ENCODE results near the gene CRYBA2. TPM values are rescaled to one million over a fixed set of nuclear protein-coding genes. Genes with fewer than 3 reads are reported as not detected.

The CRYBA2 gene
- total and polyA plus RNA-seq, 2 of the 8 experiments (the other 6 are each of a cell fraction or from before 2014, with no cell fraction given): not detected

DNA sequence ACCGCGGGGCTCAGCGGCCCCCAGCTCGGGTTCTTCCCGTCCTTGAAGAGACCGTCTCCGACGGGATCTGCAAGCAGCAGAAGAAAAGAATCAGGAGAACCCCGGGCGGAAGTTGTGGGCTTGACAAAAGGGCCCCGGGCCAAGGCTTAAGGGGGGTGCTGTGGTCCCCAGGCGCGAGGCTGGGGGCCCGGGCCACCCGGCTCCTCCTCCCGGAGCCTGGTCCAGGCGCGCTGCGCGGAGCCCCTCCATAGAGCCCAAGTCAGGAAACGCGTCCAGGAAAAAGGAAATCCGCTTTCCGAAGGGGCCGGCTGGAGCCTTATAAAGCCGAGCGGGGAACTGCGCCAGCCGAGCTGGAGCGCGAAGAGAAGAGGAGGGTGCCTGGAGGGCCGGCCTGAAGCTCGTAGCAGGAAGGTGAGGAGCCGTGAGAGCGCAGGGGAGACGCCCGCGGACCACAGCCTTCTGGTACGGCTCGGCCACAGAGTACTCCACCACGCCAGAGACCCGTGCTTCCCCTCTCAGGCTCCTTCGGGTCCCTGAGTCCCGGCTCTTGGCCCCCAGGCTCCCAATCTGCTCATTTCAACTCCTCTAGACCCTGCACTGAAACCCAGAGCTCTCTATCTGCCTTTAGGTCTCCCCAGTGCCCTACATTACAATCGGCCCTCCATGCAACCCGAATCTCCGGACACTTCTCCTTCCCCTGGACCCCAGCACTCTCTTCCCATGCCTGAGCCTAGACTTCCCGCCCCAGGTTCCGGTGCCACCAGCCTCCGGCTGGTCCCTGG, 8.8 kb downstream of the CRYBA2 start (continued):
- TF ChIP-seq GTF2F1 (IDR thresholded peaks at IDR 0.05; ENCODE audit: borderline replicate concordance, low read depth, low read length): no peak
- TF ChIP-seq, protein P1, sequence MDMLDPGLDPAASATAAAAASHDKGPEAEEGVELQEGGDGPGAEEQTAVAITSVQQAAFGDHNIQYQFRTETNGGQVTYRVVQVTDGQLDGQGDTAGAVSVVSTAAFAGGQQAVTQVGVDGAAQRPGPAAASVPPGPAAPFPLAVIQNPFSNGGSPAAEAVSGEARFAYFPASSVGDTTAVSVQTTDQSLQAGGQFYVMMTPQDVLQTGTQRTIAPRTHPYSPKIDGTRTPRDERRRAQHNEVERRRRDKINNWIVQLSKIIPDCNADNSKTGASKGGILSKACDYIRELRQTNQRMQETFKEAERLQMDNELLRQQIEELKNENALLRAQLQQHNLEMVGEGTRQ (IDR thresholded peaks at IDR 0.05; ENCODE audit: low read length): no peak
- TF ChIP-seq CBX5 (IDR thresholded peaks at IDR 0.05; ENCODE audit: low read depth, low read length): no peak
- TF ChIP-seq RNF2 (IDR thresholded peaks at IDR 0.05; ENCODE audit: borderline replicate concordance, low read depth, low read length, missing control alignments, poor library complexity, severe bottlenecking): peak; percentile 83
- no peak for TF ChIP-seq SIN3A (conservative IDR thresholded peaks at IDR 0.05 in 1 of 2, IDR thresholded peaks at IDR 0.05 in 1 of 2; ENCODE audit: low read depth in 1 of 2, low read length in 2 of 2)
- TF ChIP-seq SAP30 (IDR thresholded peaks at IDR 0.05; ENCODE audit: insufficient read depth, insufficient replicate concordance, low read length): no peak
- TF ChIP-seq EGR1 (IDR thresholded peaks at IDR 0.05; ENCODE audit: borderline replicate concordance, low read depth, low read length): 0 out of 2 replicates have a peak, but pooled peaks have one; percentile 59
- TF ChIP-seq CHD2 (IDR thresholded peaks at IDR 0.05; ENCODE audit: low read length): no peak
- TF ChIP-seq HDAC2 (IDR thresholded peaks at IDR 0.05; ENCODE audit: borderline replicate concordance in 1 of 2, low read depth in 2 of 2, low read length in 2 of 2): no peak
